GM23338 (cell line): ENCODE results near the gene AQP5. TPM values are rescaled to one million over a fixed set of nuclear protein-coding genes. Genes with fewer than 3 reads are reported as not detected.

ENCODE experiments used
- ATAC-seq: fragments of 200-7000 bp; cut with Tn5 transposase; 3 replicates; pipeline ENCODE4 v1.9.1; 2020
- DNase-seq: peaks from one replicate; pipeline ENCODE4 v3.0.0-alpha.2; 2015; ENCODE audit warnings: low spot score
- H2AFZ ChIP-seq: fragments of 200-600 bp; sonication (generic); 2 replicates; pipeline ENCODE4 v1.8.0; 2016; ENCODE audit warnings: antibody characterized with exemption, mild to moderate bottlenecking, moderate library complexity
- H3F3A ChIP-seq: fragments of 200-600 bp; sonication (generic); replicated peaks from 2 replicates; pipeline ENCODE4 v1.8.0; 2017; ENCODE audit warnings: antibody characterized with exemption, mixed run types, low read depth
- H3K27ac ChIP-seq: fragments of 200-600 bp; sonication (generic); 2 replicates; pipeline ENCODE4 v1.6.1; 2016; ENCODE audit warnings: low read depth
- H3K27me3 ChIP-seq: fragments of 200-600 bp; sonication (generic); 2 replicates; pipeline ENCODE4 v1.8.0; 2016; ENCODE audit warnings: mild to moderate bottlenecking, mixed run types, moderate library complexity; ENCODE audit not compliant: insufficient read depth
- H3K36me3 ChIP-seq: fragments of 200-600 bp; sonication (generic); 2 replicates; pipeline ENCODE4 v1.8.0; 2016; ENCODE audit warnings: mild to moderate bottlenecking; ENCODE audit not compliant: insufficient read depth
- H3K4me1 ChIP-seq: fragments of 200-600 bp; sonication (generic); 2 replicates; pipeline ENCODE4 v1.8.0; 2016; ENCODE audit warnings: mild to moderate bottlenecking, moderate library complexity; ENCODE audit not compliant: insufficient read depth
- H3K4me2 ChIP-seq: fragments of 200-600 bp; sonication (generic); 2 replicates; pipeline ENCODE4 v1.7.1; 2017; ENCODE audit warnings: mixed run types
- H3K4me3 ChIP-seq: fragments of 200-600 bp; sonication (generic); 2 replicates; pipeline ENCODE4 v1.6.1; 2016; ENCODE audit warnings: mixed run types
- H3K79me2 ChIP-seq: fragments of 200-600 bp; sonication (generic); replicated peaks from 2 replicates; pipeline ENCODE4 v1.8.0; 2017; ENCODE audit warnings: mild to moderate bottlenecking; ENCODE audit not compliant: insufficient read depth
- H3K9me2 ChIP-seq: fragments of 200-600 bp; sonication (generic); 2 replicates; pipeline ENCODE4 v1.8.0; 2017; ENCODE audit not compliant: insufficient read depth
- H4K20me1 ChIP-seq: fragments of 200-600 bp; sonication (generic); replicated peaks from 2 replicates; pipeline ENCODE4 v1.8.0; 2017; ENCODE audit warnings: mild to moderate bottlenecking; ENCODE audit not compliant: insufficient read depth
- H3K27ac Mint-ChIP-seq: 2 replicates; pipeline ENCODE4 v1.8.0; 2020; ENCODE audit warnings: inconsistent platforms, mild to moderate bottlenecking, moderate library complexity, mixed read lengths
- H3K27me3 Mint-ChIP-seq: 3 replicates; pipeline ENCODE4 v1.8.0; 2022; ENCODE audit warnings: low read depth, mild to moderate bottlenecking, moderate library complexity, mixed read lengths, inconsistent platforms; ENCODE audit not compliant: insufficient read depth, poor library complexity
- H3K36me3 Mint-ChIP-seq: 3 replicates; pipeline ENCODE4 v1.8.0; 2021; ENCODE audit warnings: low read depth, mild to moderate bottlenecking, inconsistent platforms, moderate library complexity, mixed read lengths
- H3K4me1 Mint-ChIP-seq: 3 replicates; pipeline ENCODE4 v1.8.0; 2020; ENCODE audit warnings: mild to moderate bottlenecking, inconsistent platforms, mixed read lengths
- H3K4me3 Mint-ChIP-seq: 3 replicates; pipeline ENCODE4 v1.8.0; 2021; ENCODE audit warnings: moderate library complexity, mild to moderate bottlenecking, inconsistent platforms, mixed read lengths
- H3K9me3 Mint-ChIP-seq: 3 replicates; pipeline ENCODE4 v1.8.0; 2020; ENCODE audit warnings: moderate library complexity, mild to moderate bottlenecking, inconsistent platforms, mixed read lengths
- CREB1 ChIP-seq: fragments of 250-450 bp; sonication (Bioruptor Pico); IDR thresholded peaks from 2 replicates; pipeline ENCODE4 v1.5.0; 2020; ENCODE audit warnings: low read depth, mild to moderate bottlenecking, moderate library complexity
- CTCF ChIP-seq, 2 experiments: fragments of 200-600 bp in 1 of 2; sonication (generic) in 1 of 2; conservative IDR thresholded peaks; 2 replicates each; pipeline versions ENCODE4 v1.5.1 to v1.6.1; 2016 to 2017; ENCODE audit warnings: antibody characterized with exemption in 2 of 2, low read depth in 2 of 2, mild to moderate bottlenecking in 2 of 2, moderate library complexity in 1 of 2
- EZH2 ChIP-seq: fragments of 200-600 bp; sonication (generic); IDR thresholded peaks from one replicate; pipeline ENCODE4 v1.8.0; 2017; ENCODE audit warnings: antibody characterized with exemption, mild to moderate bottlenecking, low read depth; ENCODE audit not compliant: unreplicated experiment
- EZH2phosphoT487 ChIP-seq: fragments of 200-600 bp; sonication (generic); IDR thresholded peaks from one replicate; pipeline ENCODE4 v1.8.1; 2018; ENCODE audit warnings: antibody characterized with exemption; ENCODE audit not compliant: unreplicated experiment
- JUNB ChIP-seq: IDR thresholded peaks from one replicate; pipeline ENCODE4 v1.6.1; 2016; ENCODE audit warnings: antibody characterized with exemption; ENCODE audit not compliant: unreplicated experiment
- NANOG ChIP-seq: IDR thresholded peaks from 2 replicates; pipeline ENCODE4 v1.6.1; 2016; ENCODE audit warnings: antibody characterized with exemption, borderline replicate concordance
- POLR2AphosphoS5 ChIP-seq: IDR thresholded peaks from 2 replicates; pipeline ENCODE4 v1.6.1; 2016; ENCODE audit warnings: antibody characterized with exemption, low read depth
- REST ChIP-seq: IDR thresholded peaks from one replicate; pipeline ENCODE4 v1.6.1; 2018; ENCODE audit warnings: antibody characterized with exemption; ENCODE audit not compliant: unreplicated experiment
- STAT1 ChIP-seq: IDR thresholded peaks from one replicate; pipeline ENCODE4 v1.6.1; 2016; ENCODE audit warnings: antibody characterized with exemption; ENCODE audit not compliant: unreplicated experiment
- ZNF114 ChIP-seq: fragments of 250-450 bp; sonication (Bioruptor Pico); IDR thresholded peaks from 2 replicates; pipeline ENCODE4 v1.5.0; 2020; ENCODE audit warnings: mild to moderate bottlenecking, moderate library complexity
- ZNF331 ChIP-seq: fragments of 250-450 bp; sonication (Bioruptor Pico); IDR thresholded peaks from 2 replicates; pipeline ENCODE4 v1.5.0; 2020; ENCODE audit warnings: low read depth, mild to moderate bottlenecking, moderate library complexity
- ZNF462 ChIP-seq: fragments of 250-450 bp; sonication (Bioruptor Pico); IDR thresholded peaks from 2 replicates; pipeline ENCODE4 v1.5.0; 2020; ENCODE audit warnings: mild to moderate bottlenecking, moderate library complexity
- polyA plus RNA-seq: library from polyadenylated mRNA; unstranded; fragments of >200 nt; fragmentation: Nextera tagmentation; extraction: Ambion mirVana; gene quantifications from 2 replicates; pipeline ENCODE4 v1.2.1, GENCODE V29; 2016
- total RNA-seq: library from RNA; depleted of rRNA; stranded (reverse); fragments of >200 nt; shearing (Covaris generic); gene quantifications from 2 replicates; pipeline ENCODE4 v1.2.3, GENCODE V29; 2014
- TF ChIP-seq, protein P1 (sequence below): IDR thresholded peaks from 2 replicates; pipeline ENCODE4 v1.6.1; 2016; ENCODE audit warnings: antibody characterized with exemption

The AQP5 gene
- total and polyA plus RNA-seq, 2 experiments from 2014 or later = 1.3 to 2.2 TPM

DNA sequence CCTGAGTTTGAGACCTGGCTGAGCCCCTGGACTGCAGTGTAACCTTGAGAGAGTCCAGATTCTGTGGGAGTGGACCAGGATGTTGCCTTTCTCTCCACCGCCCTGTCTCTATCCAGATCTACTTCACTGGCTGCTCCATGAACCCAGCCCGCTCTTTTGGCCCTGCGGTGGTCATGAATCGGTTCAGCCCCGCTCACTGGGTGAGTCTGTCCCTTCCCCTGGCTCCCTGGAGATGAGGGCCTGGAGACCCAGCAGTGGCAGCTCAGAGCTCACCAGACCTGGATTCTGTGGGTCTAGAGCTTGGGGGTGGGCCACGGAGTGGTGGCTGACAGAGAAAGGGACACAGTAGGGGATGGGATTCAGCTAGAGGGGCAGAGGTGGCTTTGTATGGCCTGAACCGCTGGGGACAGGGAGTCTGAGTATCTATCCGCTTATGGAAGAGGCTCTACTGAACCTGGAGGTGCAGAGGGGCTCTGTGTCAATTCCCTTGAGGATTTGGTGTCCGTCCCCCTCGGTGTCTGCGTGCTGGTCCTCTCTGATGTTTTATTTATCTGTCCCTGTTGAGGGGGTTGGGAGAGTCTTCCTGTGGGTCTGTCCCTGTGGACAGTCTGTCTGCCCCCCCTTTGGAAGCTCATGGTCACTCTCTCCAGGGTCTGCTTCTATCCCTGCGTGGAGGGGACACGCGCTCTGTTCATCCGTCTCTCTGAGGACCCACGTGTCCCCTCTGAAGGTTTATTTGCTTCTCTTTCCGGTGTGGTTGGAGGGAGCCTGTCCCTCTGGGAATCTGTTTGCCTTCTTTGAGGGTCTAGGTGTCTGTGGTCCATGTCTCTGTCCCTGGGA is 2.5 kb downstream of the AQP5 start:
- Mint-ChIP-seq H3K27me3 (peaks cover 42% of the 10 kb centered on the region), H3K27ac (no peak overlapping the region), H3K36me3 (peaks cover 5% of the 10 kb centered on the region; the same call in 1 of the 3 replicates), H3K4me1 (peaks cover 24% of the 10 kb centered on the region), H3K4me3 (no peak overlapping the region), H3K9me3 (peaks cover 6% of the 10 kb centered on the region; the same call in 2 of the 3 replicates)
- Histone ChIP-seq H3K27me3 (peaks cover 54% of the 10 kb centered on the region), H2AFZ (no peak overlapping the region), H3K4me1 (peaks cover 15% of the 10 kb centered on the region), H4K20me1 (no peaks in the 10 kb centered on the region), H3K27ac (no peak overlapping the region), H3F3A (no peaks in the 10 kb centered on the region), H3K4me3 (no peak overlapping the region), H3K4me2 (no peak overlapping the region), H3K36me3 (no peaks in the 10 kb centered on the region; the same call in 1 of the 2 replicates), H3K79me2 (no peaks in the 10 kb centered on the region), H3K9me2 (no peaks in the 10 kb centered on the region)
- ATAC-seq = no peak
- DNase-seq = no peak
- TF ChIP-seq EZH2phosphoT487 (no peak), ZNF331 (no peak), ZNF114 (CRISPR knock-in tag) (no peak), STAT1 (no peak), CTCF (conservative IDR thresholded peaks at IDR 0.05; ENCODE audit: low read depth in 2 of 2) (no peak), CREB1 (CRISPR knock-in tag) (no peak), POLR2AphosphoS5 (no peak), NANOG (no peak), EZH2 (no peak), ZNF462 (CRISPR knock-in tag) (no peak), REST (no peak), JUNB (no peak)
- TF ChIP-seq, protein P1, sequence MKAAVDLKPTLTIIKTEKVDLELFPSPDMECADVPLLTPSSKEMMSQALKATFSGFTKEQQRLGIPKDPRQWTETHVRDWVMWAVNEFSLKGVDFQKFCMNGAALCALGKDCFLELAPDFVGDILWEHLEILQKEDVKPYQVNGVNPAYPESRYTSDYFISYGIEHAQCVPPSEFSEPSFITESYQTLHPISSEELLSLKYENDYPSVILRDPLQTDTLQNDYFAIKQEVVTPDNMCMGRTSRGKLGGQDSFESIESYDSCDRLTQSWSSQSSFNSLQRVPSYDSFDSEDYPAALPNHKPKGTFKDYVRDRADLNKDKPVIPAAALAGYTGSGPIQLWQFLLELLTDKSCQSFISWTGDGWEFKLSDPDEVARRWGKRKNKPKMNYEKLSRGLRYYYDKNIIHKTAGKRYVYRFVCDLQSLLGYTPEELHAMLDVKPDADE = no peak
